HG02588 (cell line): Measurements from ENCODE around the gene CBX8.

Experiments used
- ATAC-seq: cut with Tn5 transposase; IDR thresholded peaks from one replicate; pipeline ENCODE4 v1.9.1; 2021; ENCODE audit warnings: mild to moderate bottlenecking, moderate library complexity; ENCODE audit not compliant: unreplicated experiment

CBX8 gene

DNA sequence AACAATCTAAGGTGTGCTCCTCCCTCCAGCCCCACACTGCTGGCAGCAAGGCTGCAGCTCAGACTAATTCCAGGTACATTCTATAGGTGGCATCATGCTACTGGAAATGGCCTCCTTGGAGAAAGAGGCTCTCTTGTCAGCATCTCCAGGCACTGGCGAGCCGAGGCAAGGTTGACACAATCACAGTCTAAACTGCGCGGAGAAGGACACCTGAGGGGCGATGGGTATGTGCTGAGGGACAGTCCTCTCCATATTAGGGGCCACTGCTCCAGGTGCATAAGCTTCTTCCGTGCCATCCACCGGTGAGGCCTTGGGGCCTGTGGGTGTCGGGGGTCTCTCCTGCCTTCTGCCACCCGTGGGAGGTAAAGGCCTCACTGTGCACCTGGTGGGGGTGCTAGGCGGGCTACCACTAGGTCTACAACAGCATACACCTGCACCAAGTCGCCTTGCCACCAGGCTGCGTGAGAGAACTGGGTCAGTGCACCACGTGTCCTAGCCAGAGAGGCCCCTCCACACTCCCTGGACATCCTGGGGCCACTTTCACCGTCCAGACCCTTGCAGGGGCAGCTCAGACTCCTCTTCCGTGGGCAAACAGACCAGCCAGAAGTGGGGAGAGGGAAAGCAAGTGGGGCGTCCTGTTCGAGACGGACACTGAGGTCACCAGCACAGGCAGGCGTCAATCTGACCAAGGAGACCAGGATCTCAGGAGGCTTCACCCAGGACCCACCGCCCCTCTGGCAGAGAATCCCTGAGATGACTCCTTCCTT is 12.1 kb upstream of the CBX8 start:
- no peak for ATAC-seq

DNA sequence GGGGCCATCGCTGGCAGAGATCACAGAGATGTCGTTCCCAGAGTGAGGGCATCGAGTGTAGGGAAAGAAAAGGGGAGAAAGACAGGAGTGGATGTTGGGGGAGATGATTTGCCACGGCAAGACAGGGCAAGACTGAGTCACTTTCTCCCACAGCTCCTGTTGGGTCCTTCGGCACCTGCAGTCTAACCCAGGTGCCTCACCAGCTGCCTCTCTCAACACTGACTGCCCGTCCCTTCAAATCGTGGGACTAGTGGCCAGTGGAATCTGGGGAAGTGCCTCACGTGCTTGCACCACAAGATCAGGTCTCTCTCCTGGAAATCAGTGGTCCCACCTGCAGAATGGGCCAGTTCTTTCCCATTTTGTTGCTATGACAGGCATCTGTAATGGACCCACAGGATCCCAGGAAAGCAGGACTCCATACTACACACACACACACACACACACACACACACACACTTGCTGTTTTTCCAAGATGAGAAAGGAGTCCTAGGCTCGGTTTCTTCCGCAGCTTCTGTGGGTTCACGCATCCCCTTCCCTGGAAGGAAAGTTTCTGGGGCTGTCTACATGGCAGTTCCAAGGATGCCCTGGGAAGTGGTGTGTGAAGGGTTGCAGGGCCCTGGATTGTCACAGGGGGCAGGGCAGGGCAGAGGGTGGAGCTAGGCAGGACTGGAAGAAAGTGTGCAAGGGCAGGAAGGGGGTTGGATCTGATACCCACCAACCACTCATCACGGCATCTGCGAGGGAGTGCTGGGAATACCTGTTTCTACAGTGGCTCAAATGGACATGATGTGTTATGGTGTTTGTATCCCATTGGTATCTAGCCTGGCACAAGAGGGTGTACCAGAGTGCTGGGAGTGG is 10.2 kb upstream of the CBX8 start:
- ATAC-seq = no peak

DNA sequence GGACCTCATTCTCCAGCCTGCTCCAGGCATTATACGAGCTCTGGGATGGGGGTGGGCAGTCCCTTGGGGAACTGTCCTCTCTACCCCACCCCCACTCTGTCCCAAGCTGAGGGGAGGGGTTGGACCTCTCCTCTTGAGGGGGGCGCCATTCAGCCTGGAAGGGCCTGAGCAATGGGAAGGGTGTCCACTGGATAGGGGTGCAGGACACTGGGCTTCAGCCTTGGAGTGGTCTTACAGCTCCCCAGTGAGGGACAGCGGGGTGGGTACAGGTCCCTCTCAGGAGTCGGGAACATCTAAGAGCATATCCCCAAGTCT is 9.5 kb upstream of the CBX8 start:
- ATAC-seq = no peak

DNA sequence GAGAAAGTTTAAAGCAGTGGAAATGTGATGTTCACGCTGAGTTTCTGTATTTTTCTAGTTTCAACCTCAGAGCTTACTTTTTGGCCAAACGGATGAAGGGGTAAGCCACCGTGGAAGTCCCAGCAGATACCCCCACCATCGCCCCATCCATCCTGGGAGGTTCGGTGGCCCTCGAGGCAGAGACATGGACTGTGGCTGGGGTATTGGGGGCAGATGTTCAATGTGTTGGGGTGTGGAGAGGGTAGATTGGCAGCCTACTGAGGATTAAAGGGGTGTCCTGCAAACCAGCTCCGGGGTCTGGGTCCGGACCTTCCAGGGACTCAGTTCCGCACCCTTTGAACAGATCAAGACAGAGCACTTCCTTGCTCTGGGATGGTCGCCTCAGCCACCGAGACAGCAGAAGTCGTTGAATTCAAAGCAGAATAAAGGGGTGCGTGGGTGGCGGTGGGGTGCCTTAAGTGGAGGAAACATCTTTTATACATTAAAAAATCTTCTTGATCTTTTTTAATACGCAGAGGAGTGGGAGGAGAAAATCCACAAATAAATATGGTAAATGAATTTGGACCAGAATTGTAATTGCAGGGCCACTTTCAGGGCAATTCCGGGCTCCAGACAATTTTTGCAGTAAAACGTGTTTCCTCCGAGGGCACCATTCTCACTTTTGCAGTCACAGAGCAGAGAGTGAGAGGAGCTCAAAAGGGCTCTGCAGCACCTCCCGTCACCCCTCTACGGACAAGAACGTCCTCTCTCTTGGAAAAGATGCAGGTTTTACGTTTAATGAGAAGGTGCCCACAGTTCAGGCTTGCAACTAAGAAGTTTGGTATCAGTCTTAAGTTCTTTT is 8.2 kb upstream of the CBX8 start:
- ATAC-seq = no peak

DNA sequence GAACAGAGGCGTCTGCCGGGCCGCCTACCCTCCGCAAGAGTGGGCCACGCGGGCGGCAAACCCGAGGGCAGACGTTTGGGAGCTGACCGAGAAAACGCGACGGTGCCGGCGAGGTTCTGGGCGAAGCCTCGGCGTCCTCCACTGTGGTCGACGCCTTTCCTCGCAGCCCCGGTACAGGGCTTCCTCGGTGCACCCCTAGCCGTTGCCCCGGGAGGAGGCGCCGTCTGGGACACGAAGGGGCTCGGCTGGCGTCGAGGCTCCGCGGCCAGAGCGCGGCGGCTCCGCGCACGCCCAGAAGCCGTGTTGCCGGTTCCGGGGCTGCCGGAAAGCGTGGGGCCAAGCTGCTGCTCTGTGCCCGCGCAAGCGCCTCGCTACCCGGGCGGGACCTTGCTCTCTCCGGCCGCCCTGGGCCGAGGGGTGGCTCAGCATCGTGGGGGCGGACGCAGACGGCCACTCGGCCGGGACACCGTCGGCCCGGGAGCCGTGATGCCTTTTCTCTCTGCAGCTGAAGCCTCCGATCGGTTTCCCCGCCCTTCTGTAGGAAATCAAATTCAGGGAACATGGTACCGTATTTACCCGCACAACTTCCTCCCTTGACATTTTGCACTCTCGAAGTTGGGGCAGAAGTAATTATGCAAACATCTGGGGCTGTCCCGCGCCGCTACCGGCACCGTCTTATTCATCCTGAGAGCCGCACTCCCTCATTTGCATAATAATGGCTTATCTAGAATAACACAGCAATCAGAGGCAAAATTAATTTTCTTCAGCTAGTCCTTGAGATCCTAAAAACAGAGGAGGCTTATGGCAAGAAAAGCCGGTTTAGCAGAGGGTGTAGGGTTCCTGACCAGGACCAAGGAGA is 7.3 kb upstream of the CBX8 start:
- peak; percentile 55 for ATAC-seq

DNA sequence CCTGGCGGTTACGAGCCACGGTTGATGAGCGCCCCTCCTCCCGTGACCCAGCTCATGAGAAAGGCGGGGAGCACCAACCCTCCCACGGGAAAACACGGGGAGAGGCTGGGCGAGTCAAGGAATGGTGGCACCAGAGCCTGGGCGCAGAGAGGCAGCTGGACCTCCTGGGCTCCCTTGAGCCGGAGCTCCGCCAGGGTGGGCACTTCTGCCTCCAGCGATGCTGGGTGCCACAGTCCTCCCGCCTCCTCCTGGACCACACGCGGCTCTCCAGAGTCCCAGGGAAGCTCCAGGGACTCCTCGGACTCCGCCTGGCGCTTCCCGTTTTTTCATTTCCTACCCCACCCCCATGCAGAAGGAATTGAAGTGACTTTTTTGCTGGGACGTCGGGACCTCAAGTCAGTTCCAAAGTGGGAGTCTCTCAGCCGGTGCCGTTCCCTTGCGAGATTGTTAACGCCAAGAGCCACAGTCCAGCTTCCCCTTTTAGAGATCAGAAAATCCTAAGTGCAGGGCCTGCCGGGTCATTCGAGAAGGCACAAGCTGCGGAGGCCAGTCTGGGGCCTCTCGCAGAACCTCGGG is 6.6 kb upstream of the CBX8 start:
- no peak for ATAC-seq

DNA sequence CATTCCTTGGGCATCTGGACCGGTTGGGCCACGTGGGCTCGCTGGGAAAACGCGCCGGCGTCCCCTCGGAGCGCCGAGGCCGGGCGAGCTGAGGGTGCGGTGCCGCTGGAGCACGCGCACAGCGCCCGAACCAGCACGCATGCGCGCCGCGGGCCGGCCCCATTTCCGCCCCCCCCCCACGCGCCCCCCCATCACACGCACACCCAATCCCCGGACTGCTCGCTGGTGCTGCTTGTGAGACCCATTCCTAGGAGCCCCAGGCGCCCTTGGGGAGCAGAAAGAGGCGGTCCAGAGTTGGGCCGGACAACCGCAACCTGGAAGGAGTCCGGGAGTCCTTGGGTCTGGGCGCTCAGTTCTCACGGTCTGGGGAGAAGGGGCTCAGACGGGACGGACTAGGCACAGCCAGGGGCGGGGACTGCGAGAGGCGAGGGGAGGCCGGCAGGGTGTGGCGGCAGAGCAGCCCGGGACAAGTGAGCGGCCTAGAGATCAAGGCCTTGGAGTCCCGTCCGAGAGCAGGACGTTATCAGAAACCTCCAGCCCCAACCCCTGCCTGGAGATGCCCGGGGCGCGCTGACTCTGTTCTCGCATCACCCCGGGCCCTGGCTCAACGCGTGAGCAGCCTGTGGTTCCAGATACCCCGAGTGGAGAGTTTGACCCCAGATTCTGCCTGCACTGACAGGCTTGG is 6.0 kb upstream of the CBX8 start:
- no peak for ATAC-seq

DNA sequence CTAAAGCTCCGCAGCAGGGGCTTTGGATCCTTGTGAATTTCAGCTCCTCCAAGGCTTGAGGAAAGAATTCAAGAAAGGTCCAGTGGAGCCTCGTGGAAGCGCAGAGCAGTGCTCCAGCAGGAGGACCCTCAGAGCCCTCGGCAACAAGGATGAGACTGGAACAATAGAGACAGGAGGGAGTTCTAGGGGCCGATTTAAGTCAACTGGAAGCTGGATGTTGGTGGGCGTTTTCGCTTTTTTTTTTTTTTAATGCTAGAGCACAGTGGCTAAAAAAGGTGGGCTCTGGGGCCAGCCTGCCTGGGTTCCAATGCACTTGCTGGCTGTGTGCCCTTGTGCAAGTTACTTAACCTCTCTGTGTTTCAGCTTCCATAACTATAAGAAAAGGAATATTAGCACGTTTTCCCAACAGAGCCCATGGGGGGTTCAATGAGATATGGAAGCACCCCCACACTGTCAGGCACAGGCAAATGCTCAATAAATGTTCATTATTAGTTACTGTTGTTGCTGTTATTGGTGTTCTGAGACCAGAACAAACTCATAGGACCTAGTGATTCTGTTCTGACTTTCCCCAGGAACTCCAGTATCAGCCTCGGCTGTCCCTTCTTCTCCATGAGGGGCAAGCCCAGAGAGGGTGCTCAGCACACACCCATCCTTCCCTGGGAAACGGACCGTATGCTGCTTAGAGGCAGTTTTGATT is 5.3 kb upstream of the CBX8 start:
- ATAC-seq = no peak

DNA sequence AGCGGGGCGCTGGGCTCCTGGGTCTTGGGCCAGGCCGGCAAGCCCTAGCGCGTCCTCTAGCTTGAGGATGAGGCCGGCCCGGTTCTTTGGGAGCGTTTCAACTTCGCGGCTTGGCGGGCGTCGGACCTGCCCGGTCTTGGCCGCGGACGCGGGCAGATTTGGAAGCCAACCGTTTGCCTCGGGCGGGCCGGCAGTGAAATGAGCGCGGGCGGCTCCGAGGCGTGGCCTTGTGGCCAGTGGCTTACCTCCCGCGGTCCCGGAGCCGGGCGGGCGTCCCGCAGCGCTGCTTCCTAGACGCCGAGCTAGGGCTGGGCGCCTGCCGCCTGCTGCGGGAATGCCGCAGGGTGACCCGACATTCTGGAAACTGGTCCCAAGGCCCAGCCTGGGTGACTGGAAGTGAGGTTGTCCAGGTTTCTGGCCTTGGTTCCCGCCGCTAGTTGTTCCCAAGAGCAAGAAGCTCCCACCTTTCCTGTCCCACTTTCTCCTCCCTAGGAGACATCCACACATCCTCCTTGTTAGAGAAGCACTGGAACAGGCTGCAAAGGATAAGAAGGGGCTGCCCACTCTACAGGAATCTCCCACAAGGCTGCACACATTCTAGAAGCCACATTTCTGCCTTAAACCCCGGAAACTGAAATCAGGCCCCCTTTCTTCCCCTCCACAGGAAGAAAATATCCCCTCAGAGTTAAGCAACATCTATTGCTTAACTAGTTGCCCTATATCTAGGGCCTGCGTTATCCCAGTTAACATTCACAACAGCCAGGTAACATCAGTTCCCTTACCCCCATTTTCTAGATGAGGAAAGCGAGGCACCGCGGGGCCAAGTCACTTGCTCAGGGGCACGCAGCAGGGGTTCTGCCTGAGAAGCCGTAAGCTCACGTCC is 4.5 kb upstream of the CBX8 start:
- ATAC-seq = no peak

DNA sequence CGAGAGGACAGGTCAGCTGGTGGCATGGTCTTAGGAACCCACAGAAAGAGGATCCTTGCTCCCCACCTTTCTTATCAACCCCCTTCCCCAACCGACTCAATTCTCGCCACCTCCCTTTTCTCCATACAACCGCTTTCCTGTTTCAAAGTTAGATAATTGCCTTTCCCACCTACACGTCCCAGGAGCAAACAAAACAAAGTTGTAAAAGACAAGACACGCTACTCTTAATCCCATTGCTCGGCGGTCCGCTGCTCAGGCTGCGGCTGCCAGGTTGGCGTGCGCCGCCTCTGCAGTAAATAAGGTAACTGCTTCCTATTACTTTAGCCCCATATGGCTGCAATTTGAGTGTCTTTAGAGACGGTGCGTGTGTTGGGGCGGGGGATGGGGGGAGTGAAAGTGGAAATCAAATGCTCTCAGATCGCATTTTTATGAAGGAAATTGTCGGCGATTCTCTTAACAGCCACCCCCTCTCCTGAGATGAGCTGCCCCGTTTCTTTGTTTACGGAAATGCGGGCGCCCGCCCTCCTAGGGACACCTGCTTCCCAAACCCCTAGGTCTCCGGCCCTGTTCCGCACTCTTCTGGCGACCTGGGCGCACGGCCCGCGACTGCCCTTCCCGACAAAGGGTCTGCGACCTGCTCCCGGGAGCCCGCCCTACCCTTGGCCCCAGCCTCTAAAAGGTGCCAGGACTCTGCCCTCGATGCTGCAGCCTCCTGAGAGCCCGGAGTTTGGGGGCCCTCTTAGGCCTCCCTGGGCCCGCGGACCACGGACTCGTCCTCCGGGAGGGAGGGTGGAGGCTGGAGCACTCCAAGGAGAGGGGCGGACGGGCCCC is 3.7 kb upstream of the CBX8 start:
- no peak for ATAC-seq

DNA sequence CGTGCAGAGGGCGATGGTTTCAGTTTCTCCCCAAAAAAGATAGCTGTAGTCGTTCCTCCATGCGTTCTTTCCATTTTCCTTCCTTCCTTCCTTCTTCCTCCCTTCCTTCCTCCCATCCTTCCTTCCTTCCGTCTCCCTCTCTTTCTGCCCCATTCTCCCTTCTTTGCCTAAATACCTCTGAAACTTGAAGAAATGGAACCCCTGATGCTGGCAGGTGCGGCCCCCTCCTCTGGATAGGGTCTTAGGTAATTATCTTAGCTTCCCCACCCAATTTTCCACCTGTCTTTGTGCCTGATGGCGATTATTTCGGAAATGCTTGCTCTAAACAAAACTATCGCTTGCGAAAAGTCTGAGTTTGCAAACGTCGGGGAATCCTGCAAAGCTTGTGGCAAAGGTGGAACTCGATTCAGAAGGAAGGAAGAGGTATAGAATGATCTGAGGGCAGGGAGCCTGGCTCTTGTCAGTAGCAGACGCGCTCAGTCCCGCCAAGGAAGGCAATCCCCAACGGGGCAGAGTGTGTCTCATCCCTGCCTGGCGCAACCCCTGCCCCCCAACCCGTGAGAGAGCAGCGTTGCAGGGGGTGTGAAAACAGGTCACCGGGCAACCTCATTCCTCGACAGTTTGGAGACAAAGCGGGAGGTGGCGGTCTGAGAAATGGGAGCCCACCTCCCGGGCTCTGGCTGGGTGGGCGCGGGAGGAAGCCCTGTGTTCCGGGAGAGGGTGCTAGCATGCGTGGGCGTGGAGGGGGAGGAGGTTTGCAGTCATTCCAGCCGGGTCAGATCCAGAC is 2.9 kb upstream of the CBX8 start:
- ATAC-seq = no peak

DNA sequence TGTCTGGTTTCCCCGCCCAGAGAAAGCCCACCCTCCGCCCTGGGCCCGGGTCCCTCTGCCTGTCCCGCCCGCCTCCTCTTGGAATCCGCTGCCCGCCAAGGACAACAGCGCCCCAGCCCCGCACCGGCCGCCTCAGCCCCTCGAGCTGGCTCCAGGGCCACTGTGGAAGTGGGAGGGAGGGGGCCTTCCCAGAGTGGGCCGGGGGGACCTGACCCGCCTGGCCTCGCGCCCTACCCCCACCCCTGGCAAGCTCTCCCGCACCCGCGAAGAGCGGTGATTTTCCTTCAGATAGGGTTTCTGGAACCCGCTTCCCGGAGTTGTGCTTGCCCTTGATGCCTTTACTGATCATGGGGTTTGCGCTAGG is 2.3 kb upstream of the CBX8 start:
- no peak for ATAC-seq

DNA sequence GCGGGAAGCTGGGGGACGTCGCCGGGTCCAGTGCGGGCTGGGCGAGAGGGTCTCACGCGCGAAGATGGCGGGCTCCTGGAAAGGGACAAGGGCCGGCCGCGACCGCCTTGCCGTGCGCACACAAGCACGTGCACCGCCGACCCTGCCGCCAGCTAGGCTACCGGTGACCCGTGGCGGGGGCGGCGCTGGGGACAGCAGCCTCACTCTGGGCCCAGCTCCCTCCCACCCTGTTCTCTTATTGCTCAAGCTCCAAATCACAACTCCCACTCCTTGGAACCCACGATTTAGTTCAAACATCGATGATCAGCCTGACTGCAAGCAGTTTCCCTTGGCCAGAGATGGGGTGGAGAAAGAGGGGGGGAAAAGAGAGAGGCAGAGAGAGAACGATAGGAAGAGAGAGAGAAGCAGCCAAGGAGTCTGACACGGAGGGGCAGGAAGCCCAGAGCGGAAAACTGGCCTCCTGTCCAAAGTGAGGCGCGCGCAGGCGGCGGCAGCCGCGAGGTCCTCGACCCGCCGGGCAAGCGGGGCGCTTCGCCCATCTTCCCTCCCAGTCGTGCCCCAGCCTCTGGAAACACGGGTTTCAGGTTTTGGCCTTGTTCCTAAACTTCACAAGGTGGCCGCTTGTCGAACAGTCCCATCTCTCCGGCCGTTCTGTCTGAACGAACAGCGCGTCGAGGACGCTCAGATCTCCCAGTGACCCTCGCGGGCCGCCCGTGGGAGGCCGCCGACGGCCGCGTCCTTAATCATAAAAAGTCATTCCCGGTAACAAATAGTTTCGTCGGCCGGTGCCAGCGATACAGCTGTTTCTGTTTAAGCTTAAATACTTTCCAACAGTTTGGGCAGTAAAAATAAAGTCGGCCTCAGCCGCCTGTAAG is 1.7 kb upstream of the CBX8 start:
- ATAC-seq = no peak

DNA sequence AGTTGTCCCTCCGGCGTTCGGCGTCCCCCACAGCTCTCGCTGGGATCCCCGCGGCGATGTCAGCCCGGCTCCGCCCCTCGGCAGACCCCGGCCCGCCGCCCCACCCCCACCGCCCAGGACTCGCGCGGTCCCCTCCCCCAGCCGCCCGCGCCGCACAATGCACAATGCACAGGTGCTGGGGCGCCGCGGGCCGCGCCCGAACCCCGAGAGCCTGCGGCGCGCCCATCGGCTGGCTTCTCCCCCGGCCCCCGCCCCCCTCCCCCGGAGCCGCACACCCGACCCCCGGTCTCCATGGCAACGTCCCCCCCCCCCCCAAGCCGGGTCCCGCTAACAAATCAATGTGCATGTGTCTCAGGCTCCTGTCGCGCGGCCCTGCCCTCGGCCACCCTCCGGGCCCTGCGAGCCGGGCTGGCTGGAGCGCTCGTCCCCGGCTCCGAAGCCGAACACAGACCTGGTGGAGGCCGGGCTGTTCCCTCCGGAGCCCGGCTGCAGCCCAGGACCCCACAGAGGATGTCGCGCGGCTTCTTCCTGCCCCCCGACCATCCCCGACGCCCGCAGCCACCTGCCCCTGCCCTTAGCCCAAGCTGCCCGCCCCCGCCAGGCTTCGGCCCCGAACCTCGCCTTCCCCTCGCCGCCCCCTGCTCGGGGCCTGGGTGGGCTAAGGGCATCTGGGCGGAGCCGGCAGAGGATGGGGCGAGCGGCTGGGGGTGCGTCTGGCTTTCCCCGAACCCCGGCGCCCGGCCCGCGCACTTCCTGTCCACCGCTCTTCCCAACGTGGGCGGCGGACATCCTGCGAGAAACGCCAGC is 818 bp upstream of the CBX8 start:
- no peak for ATAC-seq

DNA sequence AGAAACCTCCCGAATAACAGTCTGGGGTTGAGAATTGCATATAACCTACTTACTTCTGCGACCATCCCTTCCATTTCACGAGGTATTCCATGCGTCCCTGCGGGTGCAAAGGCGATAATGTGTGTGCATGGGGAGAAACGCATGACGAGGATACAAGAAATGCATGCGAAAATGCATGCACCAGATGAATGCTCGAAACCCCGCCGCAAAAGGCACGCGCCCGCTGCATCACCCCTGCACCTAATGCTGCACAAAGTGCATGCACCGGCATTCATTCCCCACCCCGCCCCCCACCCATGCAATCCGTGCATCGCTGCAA is 474 bp downstream of the CBX8 start:
- ATAC-seq = no peak
